HepG2 (cell line): ENCODE data around the gene ZFP64. TPM values are rescaled to one million over a fixed set of nuclear protein-coding genes. Genes with fewer than 3 reads are reported as not detected.

Source experiments
- HMGA1 ChIP-seq: sonication (generic); formaldehyde crosslinking; conservative IDR thresholded peaks from 2 replicates; pipeline ENCODE4 v1.4.0; 2020; ENCODE audit warnings: missing genetic modification reagents
- KDM5A ChIP-seq: fragments of 200-600 bp; sonication (generic); IDR thresholded peaks from 2 replicates; pipeline ENCODE4 v1.7.0; 2018; ENCODE audit warnings: antibody characterized with exemption, mild to moderate bottlenecking, low read length, borderline replicate concordance
- KLF13 ChIP-seq: sonication (generic); formaldehyde crosslinking; IDR thresholded peaks from 2 replicates; pipeline ENCODE4 v1.4.0; 2020; ENCODE audit warnings: mild to moderate bottlenecking, missing genetic modification reagents
- PAWR ChIP-seq: sonication (generic); formaldehyde crosslinking; IDR thresholded peaks from 2 replicates; pipeline ENCODE4 v1.4.0; 2020; ENCODE audit warnings: missing genetic modification reagents, mild to moderate bottlenecking, borderline replicate concordance
- RFX5 ChIP-seq: IDR thresholded peaks from 2 replicates; pipeline ENCODE4 v1.6.1; 2011; ENCODE audit warnings: low read depth, low read length, improper control_type of control experiment
- SP140L ChIP-seq: sonication (generic); formaldehyde crosslinking; IDR thresholded peaks from 2 replicates; pipeline ENCODE4 v1.4.0; 2020; ENCODE audit warnings: missing genetic modification reagents, borderline replicate concordance
- TRIM22 ChIP-seq: fragments of 450-650 bp; IDR thresholded peaks from 2 replicates; pipeline ENCODE4 v1.6.1; 2017
- ZMYM3 ChIP-seq: sonication (generic); formaldehyde crosslinking; IDR thresholded peaks from 2 replicates; pipeline ENCODE4 v1.5.1; 2020; ENCODE audit warnings: mild to moderate bottlenecking, missing genetic modification reagents
- ZNF136 ChIP-seq: sonication (generic); formaldehyde crosslinking; IDR thresholded peaks from 2 replicates; pipeline ENCODE4 v1.8.1; 2022; ENCODE audit warnings: low read depth, mild to moderate bottlenecking, moderate library complexity, missing genetic modification reagents
- ZNF138 ChIP-seq: sonication (generic); formaldehyde crosslinking; IDR thresholded peaks from 2 replicates; pipeline ENCODE4 v1.5.0; 2020; ENCODE audit warnings: mild to moderate bottlenecking, low read depth, missing genetic modification reagents
- ZNF256 ChIP-seq: sonication (generic); formaldehyde crosslinking; conservative IDR thresholded peaks from 2 replicates; pipeline ENCODE4 v1.4.0; 2020; ENCODE audit warnings: missing genetic modification reagents
- ZNF597 ChIP-seq: sonication (generic); formaldehyde crosslinking; IDR thresholded peaks from 2 replicates; pipeline ENCODE4 v1.5.0; 2020; ENCODE audit warnings: missing genetic modification reagents
- ZNF615 ChIP-seq: sonication (generic); formaldehyde crosslinking; IDR thresholded peaks from 2 replicates; pipeline ENCODE4 v1.5.0; 2020; ENCODE audit warnings: mild to moderate bottlenecking, missing genetic modification reagents, borderline replicate concordance
- ZNF639 ChIP-seq: conservative IDR thresholded peaks from 2 replicates; pipeline ENCODE4 v1.6.1; 2018; ENCODE audit warnings: missing genetic modification reagents
- polyA plus RNA-seq, 8 experiments: library from polyadenylated mRNA; depleted of rRNA in 3 of 8; stranded (reverse) in 7 of 8; unstranded in 1 of 8; fragments of >200 nt; fragmentation: Illumina TruSeq in 4 of 8; extraction: Trizol in 4 of 8; gene quantifications; 2 replicates each; pipeline versions ENCODE4 v1.2.1 to v1.2.3, GENCODE V29; 2011 to 2016; ENCODE audit warnings: low read depth in 4 of 8, missing spikeins in 1 of 8, mixed read lengths in 1 of 8; ENCODE audit not compliant: insufficient read depth in 1 of 8
- total RNA-seq, 5 experiments: library from RNA; depleted of rRNA; stranded (reverse); fragments of >200 nt; fragmentation: Illumina TruSeq; extraction: Trizol; gene quantifications; 2 replicates each; pipeline ENCODE4 v1.2.3, GENCODE V29; 2016; ENCODE audit warnings: low read depth in 1 of 5
- TF ChIP-seq, protein P1 (sequence below): sonication (generic); formaldehyde crosslinking; IDR thresholded peaks from 2 replicates; pipeline ENCODE4 v1.4.0; 2020; ENCODE audit warnings: missing genetic modification reagents, borderline replicate concordance
- TF ChIP-seq, protein P2 (sequence below): sonication (generic); formaldehyde crosslinking; IDR thresholded peaks from 2 replicates; pipeline ENCODE4 v1.5.1; 2020; ENCODE audit warnings: missing genetic modification reagents, mild to moderate bottlenecking, borderline replicate concordance
- TF ChIP-seq, protein P3 (sequence below): sonication (generic); IDR thresholded peaks from 2 replicates; pipeline ENCODE4 v1.6.1; 2016; ENCODE audit warnings: low read depth, borderline replicate concordance

Gene ZFP64
- total and polyA plus RNA-seq, 2 of the 13 experiments (the other 11 are each of a cell fraction or from before 2014, with no cell fraction given), result 12.0 to 24.3 TPM

- TF ChIP-seq TRIM22 (no peak), ZNF136 (CRISPR knock-in tag) (no peak; the same call in 1 of the 2 replicates), ZNF639 (CRISPR knock-in tag) (peak; percentile 16), RFX5 (no peak), SP140L (CRISPR knock-in tag) (no peak; the same call in 1 of the 2 replicates), ZNF256 (CRISPR knock-in tag) (0 out of 2 replicates have a peak, but pooled peaks have one; percentile 31), KLF13 (CRISPR knock-in tag) (no peak), PAWR (CRISPR knock-in tag) (no peak), ZNF615 (CRISPR knock-in tag) (peak; percentile 82; the same call in 1 of the 2 replicates), ZNF597 (CRISPR knock-in tag) (no peak), KDM5A (peak; percentile 88), HMGA1 (CRISPR knock-in tag) (no peak), ZNF138 (CRISPR knock-in tag) (0 out of 2 replicates have a peak, but pooled peaks have one; percentile 86), ZMYM3 (no peak)
- TF ChIP-seq, protein P1, sequence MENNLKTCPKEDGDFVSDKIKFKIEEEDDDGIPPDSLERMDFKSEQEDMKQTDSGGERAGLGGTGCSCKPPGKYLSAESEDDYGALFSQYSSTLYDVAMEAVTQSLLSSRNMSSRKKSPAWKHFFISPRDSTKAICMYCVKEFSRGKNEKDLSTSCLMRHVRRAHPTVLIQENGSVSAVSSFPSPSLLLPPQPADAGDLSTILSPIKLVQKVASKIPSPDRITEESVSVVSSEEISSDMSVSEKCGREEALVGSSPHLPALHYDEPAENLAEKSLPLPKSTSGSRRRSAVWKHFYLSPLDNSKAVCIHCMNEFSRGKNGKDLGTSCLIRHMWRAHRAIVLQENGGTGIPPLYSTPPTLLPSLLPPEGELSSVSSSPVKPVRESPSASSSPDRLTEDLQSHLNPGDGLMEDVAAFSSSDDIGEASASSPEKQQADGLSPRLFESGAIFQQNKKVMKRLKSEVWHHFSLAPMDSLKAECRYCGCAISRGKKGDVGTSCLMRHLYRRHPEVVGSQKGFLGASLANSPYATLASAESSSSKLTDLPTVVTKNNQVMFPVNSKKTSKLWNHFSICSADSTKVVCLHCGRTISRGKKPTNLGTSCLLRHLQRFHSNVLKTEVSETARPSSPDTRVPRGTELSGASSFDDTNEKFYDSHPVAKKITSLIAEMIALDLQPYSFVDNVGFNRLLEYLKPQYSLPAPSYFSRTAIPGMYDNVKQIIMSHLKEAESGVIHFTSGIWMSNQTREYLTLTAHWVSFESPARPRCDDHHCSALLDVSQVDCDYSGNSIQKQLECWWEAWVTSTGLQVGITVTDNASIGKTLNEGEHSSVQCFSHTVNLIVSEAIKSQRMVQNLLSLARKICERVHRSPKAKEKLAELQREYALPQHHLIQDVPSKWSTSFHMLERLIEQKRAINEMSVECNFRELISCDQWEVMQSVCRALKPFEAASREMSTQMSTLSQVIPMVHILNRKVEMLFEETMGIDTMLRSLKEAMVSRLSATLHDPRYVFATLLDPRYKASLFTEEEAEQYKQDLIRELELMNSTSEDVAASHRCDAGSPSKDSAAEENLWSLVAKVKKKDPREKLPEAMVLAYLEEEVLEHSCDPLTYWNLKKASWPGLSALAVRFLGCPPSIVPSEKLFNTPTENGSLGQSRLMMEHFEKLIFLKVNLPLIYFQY (CRISPR knock-in tag), result peak; percentile 78
- TF ChIP-seq, protein P2, sequence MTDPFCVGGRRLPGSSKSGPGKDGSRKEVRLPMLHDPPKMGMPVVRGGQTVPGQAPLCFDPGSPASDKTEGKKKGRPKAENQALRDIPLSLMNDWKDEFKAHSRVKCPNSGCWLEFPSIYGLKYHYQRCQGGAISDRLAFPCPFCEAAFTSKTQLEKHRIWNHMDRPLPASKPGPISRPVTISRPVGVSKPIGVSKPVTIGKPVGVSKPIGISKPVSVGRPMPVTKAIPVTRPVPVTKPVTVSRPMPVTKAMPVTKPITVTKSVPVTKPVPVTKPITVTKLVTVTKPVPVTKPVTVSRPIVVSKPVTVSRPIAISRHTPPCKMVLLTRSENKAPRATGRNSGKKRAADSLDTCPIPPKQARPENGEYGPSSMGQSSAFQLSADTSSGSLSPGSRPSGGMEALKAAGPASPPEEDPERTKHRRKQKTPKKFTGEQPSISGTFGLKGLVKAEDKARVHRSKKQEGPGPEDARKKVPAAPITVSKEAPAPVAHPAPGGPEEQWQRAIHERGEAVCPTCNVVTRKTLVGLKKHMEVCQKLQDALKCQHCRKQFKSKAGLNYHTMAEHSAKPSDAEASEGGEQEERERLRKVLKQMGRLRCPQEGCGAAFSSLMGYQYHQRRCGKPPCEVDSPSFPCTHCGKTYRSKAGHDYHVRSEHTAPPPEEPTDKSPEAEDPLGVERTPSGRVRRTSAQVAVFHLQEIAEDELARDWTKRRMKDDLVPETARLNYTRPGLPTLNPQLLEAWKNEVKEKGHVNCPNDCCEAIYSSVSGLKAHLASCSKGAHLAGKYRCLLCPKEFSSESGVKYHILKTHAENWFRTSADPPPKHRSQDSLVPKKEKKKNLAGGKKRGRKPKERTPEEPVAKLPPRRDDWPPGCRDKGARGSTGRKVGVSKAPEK, result no peak
- TF ChIP-seq, protein P3, sequence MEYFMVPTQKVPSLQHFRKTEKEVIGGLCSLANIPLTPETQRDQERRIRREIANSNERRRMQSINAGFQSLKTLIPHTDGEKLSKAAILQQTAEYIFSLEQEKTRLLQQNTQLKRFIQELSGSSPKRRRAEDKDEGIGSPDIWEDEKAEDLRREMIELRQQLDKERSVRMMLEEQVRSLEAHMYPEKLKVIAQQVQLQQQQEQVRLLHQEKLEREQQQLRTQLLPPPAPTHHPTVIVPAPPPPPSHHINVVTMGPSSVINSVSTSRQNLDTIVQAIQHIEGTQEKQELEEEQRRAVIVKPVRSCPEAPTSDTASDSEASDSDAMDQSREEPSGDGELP, result no peak
These were observed at the start of gene ZFP64 (continued) for GRCh38 chr20:52191132-52191915.
